ENCODE results near the gene GON4L.

GON4L gene

GRCh38 chr1:155794605-155795245 is 62.3 kb downstream of the GON4L start:
- TF ChIP-seq CTCF (IDR thresholded peaks at IDR 0.05): no peak

GRCh38 chr1:155793213-155793612 is 63.8 kb downstream of the GON4L start:
- TF ChIP-seq CTCF (IDR thresholded peaks at IDR 0.05): no peak

- no peak for TF ChIP-seq CTCF (IDR thresholded peaks at IDR 0.05)
Observed at GRCh38 chr1:155777582-155777981, 79.4 kb downstream of the GON4L start.

GRCh38 chr1:155776414-155776813 is 80.6 kb downstream of the GON4L start:
- TF ChIP-seq CTCF (IDR thresholded peaks at IDR 0.05): no peak

- no peak for TF ChIP-seq CTCF (IDR thresholded peaks at IDR 0.05)
Observed at GRCh38 chr1:155773221-155773620, 83.8 kb downstream of the GON4L start.

- TF ChIP-seq CTCF (IDR thresholded peaks at IDR 0.05): no peak
Observed at GRCh38 chr1:155769257-155769656, 87.8 kb downstream of the GON4L start.

GRCh38 chr1:155761736-155762405 is 95.1 kb downstream of the GON4L start:
- TF ChIP-seq CTCF (IDR thresholded peaks at IDR 0.05): no peak
